ENCODE data around the gene PROSER3. TPM values are rescaled to one million over a fixed set of nuclear protein-coding genes. Genes with fewer than 3 reads are reported as not detected.
"Not testable (repeated sequence)": the region's sequence is repeated elsewhere in the genome, so short reads cannot be mapped to it uniquely, and the experiment has no call there.

Gene PROSER3
- total RNA-seq, 6 experiments from 2014 or later = 26.4 to 30.0 (median 29.0) TPM

- H3K4me3 Mint-ChIP-seq = no peak overlapping the region
- H3K9me3 Mint-ChIP-seq = no peaks in the 10 kb centered on the region
- H3K27ac Mint-ChIP-seq = no peak overlapping the region
- H3K27me3 Mint-ChIP-seq (ENCODE audit: insufficient read depth) = peaks cover 20% of the 10 kb centered on the region
- H3K4me1 Mint-ChIP-seq (ENCODE audit: low read depth) = no peaks in the 10 kb centered on the region
- H3K36me3 Mint-ChIP-seq (ENCODE audit: low read depth) = no peaks in the 10 kb centered on the region
- TF ChIP-seq, protein P1, sequence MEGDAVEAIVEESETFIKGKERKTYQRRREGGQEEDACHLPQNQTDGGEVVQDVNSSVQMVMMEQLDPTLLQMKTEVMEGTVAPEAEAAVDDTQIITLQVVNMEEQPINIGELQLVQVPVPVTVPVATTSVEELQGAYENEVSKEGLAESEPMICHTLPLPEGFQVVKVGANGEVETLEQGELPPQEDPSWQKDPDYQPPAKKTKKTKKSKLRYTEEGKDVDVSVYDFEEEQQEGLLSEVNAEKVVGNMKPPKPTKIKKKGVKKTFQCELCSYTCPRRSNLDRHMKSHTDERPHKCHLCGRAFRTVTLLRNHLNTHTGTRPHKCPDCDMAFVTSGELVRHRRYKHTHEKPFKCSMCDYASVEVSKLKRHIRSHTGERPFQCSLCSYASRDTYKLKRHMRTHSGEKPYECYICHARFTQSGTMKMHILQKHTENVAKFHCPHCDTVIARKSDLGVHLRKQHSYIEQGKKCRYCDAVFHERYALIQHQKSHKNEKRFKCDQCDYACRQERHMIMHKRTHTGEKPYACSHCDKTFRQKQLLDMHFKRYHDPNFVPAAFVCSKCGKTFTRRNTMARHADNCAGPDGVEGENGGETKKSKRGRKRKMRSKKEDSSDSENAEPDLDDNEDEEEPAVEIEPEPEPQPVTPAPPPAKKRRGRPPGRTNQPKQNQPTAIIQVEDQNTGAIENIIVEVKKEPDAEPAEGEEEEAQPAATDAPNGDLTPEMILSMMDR (IDR thresholded peaks at IDR 0.05) = no peak
- DNase-seq = no peak
Observed at GRCh38 chr19:35793381-35794165, 35.6 kb downstream of the PROSER3 start.

- not testable (repeated sequence) for H3K4me3 Mint-ChIP-seq; H3K27ac Mint-ChIP-seq; H3K36me3 Mint-ChIP-seq (ENCODE audit: low read depth); DNase-seq; H3K9me3 Mint-ChIP-seq; H3K4me1 Mint-ChIP-seq (ENCODE audit: low read depth)
- peaks cover 35% of the 10 kb centered on the region for H3K27me3 Mint-ChIP-seq (ENCODE audit: insufficient read depth)
Observed at GRCh38 chr19:35795564-35795963, 37.6 kb downstream of the PROSER3 start.

DNA sequence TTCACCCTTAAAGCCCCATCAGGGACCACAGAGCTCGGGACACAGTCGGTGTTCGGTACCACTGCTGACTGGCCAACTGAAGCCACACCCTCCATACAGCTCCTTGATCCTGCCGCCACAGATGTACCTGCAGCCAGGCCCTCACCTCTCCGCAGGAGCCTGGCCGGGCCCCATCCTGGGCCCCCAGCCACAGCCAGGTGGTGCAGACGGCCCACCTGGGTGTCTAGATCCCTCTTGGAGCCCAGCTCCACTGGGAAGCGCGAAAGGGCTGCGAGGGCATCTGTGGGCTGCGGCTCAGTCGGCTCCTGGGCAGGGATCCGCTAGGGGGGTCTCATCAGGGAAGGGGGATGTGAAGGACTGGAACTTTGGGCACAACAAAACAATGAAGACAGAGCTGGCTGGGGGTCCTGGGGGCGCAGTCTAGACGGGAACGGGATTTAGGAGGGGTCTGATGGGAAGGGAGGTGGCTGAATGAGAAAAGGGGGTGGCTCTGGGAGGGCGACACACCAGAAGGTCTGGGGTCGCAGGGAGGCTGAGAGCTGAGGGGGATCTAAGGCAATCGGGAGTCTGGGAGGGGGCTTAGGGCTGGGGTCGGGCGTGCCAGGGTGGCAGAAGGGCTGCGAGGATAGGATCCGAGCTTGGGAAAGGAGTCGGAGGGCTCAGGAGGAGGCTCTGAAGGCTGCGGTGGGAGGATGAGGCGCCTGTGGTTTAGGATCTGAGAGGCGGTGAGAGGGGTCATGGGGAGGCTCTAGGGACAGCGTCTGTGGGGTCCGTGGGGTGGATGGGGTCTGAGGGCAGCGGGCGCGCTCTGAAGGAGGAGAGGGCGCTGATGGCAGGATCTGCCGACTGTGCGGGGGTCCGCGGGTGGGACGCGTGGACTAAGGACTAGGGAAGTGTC, 38.9 kb downstream of the PROSER3 start:
- Mint-ChIP-seq H3K27ac (no peak overlapping the region), H3K4me1 (ENCODE audit: low read depth) (no peaks in the 10 kb centered on the region), H3K27me3 (ENCODE audit: insufficient read depth) (peaks cover 40% of the 10 kb centered on the region), H3K36me3 (ENCODE audit: low read depth) (no peaks in the 10 kb centered on the region), H3K4me3 (no peak overlapping the region), H3K9me3 (no peaks in the 10 kb centered on the region)
- TF ChIP-seq, protein P1 (IDR thresholded peaks at IDR 0.05) = no peak
- DNase-seq = no peak

DNA sequence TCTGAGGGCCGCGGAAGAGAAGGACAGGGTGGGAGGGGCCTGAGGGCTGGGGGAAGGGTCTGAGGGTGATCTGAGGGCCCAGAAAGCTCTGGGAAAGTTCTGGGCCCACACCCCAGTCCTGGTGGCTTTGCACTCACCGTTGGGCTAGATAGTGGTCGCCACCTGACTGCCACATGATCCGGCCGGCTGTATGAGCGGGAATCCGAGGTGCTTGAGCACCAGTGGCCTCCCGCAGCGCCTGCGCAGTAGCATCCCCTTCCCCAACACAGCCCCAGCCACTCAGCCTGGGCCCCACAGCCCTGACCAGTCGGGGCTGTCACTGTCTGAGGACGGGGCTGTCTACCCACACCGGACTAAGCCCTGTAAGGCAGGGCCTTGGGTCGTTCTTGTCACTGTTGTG, 39.7 kb downstream of the PROSER3 start:
- no peaks in the 10 kb centered on the region for H3K9me3 Mint-ChIP-seq
- no peak overlapping the region for H3K4me3 Mint-ChIP-seq
- H3K27me3 Mint-ChIP-seq (ENCODE audit: insufficient read depth) = peaks cover 44% of the 10 kb centered on the region
- TF ChIP-seq, protein P1 (IDR thresholded peaks at IDR 0.05) = no peak
- no peaks in the 10 kb centered on the region for H3K36me3 Mint-ChIP-seq (ENCODE audit: low read depth)
- no peak for DNase-seq
- no peaks in the 10 kb centered on the region for H3K4me1 Mint-ChIP-seq (ENCODE audit: low read depth)
- no peak overlapping the region for H3K27ac Mint-ChIP-seq

DNA sequence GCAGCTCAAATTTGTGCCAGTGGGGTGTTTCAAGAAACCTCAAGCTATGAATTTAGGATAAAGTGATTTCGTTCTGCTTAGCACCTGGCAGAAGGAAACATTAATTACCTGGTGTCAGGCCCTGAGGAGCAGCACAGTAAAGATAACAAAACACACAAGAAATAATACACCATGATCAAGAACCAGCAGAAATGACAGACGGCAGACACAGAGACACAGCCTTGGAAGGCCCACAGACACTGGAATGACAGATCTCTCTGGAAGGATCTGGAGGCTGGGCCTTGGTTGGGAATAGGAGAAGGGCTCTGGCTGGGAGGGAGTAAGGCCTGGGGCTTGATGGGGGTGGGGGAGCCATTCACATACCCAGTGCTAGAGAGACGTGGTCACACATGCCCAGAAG, 43.9 kb downstream of the PROSER3 start:
- TF ChIP-seq, protein P1 (IDR thresholded peaks at IDR 0.05) = no peak
- Mint-ChIP-seq H3K4me1 (ENCODE audit: low read depth) (no peaks in the 10 kb centered on the region), H3K4me3 (no peak overlapping the region), H3K9me3 (no peaks in the 10 kb centered on the region), H3K36me3 (ENCODE audit: low read depth) (no peaks in the 10 kb centered on the region), H3K27ac (no peak overlapping the region), H3K27me3 (ENCODE audit: insufficient read depth) (peaks cover 54% of the 10 kb centered on the region)
- no peak for DNase-seq
